Endothelial cell of umbilical vein (primary cell): Measurements from ENCODE around the gene AJAP1.

Experiments
- EZH2 ChIP-seq: IDR thresholded peaks from 2 replicates; pipeline ENCODE4 v1.6.1; 2012; ENCODE audit warnings: borderline replicate concordance, low read depth, mild to moderate bottlenecking, moderate library complexity, low read length, inconsistent platforms; ENCODE audit not compliant: severe bottlenecking
- POLR2A ChIP-seq: IDR thresholded peaks from 2 replicates; pipeline ENCODE4 v1.6.1; 2012; ENCODE audit warnings: low read depth, mild to moderate bottlenecking, control low read depth, low read length
- TF ChIP-seq, protein P1 (sequence below), 2 donors: IDR thresholded peaks; 1 replicate in 1 of 2; 2 replicates in 1 of 2; pipeline ENCODE4 v1.5.1; 2011; ENCODE audit warnings: low read length in 2 of 2, mild to moderate bottlenecking in 2 of 2, moderate library complexity in 2 of 2, control low read depth in 1 of 2, inconsistent platforms in 1 of 2, low read depth in 1 of 2; ENCODE audit not compliant: insufficient read depth in 1 of 2; ENCODE audit errors: extremely low read depth in 1 of 2

DNA sequence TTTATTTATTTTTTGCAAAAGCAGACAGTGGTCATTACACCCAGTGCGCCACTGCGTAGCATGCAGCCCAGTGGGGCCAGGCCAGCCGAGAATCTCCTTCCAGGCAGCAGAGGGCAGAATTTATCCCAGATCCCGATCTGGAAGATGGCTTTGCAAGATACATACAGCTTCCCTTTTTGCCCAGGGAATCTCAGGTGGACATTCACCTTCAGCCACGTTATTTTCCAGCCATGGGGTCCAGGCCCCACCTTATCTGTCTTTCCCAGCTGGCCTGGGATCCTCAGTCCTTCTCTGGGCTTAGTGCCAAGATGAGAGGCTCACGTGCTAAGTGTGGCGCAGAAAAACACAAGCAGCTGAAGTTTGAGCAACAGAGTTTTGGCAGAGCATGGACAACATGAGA, 123.6 kb downstream of the AJAP1 start:
- TF ChIP-seq, protein P1, sequence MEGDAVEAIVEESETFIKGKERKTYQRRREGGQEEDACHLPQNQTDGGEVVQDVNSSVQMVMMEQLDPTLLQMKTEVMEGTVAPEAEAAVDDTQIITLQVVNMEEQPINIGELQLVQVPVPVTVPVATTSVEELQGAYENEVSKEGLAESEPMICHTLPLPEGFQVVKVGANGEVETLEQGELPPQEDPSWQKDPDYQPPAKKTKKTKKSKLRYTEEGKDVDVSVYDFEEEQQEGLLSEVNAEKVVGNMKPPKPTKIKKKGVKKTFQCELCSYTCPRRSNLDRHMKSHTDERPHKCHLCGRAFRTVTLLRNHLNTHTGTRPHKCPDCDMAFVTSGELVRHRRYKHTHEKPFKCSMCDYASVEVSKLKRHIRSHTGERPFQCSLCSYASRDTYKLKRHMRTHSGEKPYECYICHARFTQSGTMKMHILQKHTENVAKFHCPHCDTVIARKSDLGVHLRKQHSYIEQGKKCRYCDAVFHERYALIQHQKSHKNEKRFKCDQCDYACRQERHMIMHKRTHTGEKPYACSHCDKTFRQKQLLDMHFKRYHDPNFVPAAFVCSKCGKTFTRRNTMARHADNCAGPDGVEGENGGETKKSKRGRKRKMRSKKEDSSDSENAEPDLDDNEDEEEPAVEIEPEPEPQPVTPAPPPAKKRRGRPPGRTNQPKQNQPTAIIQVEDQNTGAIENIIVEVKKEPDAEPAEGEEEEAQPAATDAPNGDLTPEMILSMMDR (IDR thresholded peaks at IDR 0.05; ENCODE audit: extremely low read depth in 1 of 2, insufficient read depth in 1 of 2, low read depth in 1 of 2, low read length in 2 of 2): no peak
- TF ChIP-seq POLR2A: no peak
- TF ChIP-seq EZH2: no peak
